Measurements from ENCODE around the gene BUD23. TPM values are rescaled to one million over a fixed set of nuclear protein-coding genes. Genes with fewer than 3 reads are reported as not detected.

BUD23 gene
- total RNA-seq, 1 donor from 2014 or later: 5.6 TPM

- Histone ChIP-seq H3K27ac (no peak overlapping the region), H3K9me3 (peaks cover 0 to 6% of the 10 kb centered on the region in 2 donors), H3K27me3 (peaks cover 8% of the 10 kb centered on the region), H3K36me3 (no peaks in the 10 kb centered on the region), H3K4me3 (no peak overlapping the region), H3K4me1 (peaks cover 0 to 4% of the 10 kb centered on the region in 2 donors)
- TF ChIP-seq CTCF (IDR thresholded peaks at IDR 0.05): no peak
- intact Hi-C loops (cut with DNase I): no loop called here
- no peak for DNase-seq (ENCODE audit: low spot score in 2 of 2)
Measured at GRCh38 chr7:73644688-73645286, 38.6 kb upstream of the BUD23 start.

GRCh38 chr7:73645643-73646174, 37.7 kb upstream of the BUD23 start:
- peaks cover 0 to 6% of the 10 kb centered on the region in 2 donors for H3K9me3 ChIP-seq
- H3K4me1 ChIP-seq: peaks cover 0 to 4% of the 10 kb centered on the region in 2 donors
- H3K36me3 ChIP-seq: no peaks in the 10 kb centered on the region
- no peak for TF ChIP-seq CTCF (IDR thresholded peaks at IDR 0.05)
- no peak for DNase-seq (ENCODE audit: low spot score in 2 of 2)
- H3K27me3 ChIP-seq: peaks cover 8% of the 10 kb centered on the region
- intact Hi-C loops (cut with DNase I): no loop called here
- H3K4me3 ChIP-seq: no peak overlapping the region
- no peak overlapping the region for H3K27ac ChIP-seq

GRCh38 chr7:73646785-73647724, 36.3 kb upstream of the BUD23 start:
- Histone ChIP-seq H3K27ac (no peak overlapping the region), H3K4me3 (no peak overlapping the region), H3K27me3 (peaks cover 8% of the 10 kb centered on the region), H3K9me3 (no peaks in the 10 kb centered on the region), H3K4me1 (peaks cover 0 to 4% of the 10 kb centered on the region in 2 donors), H3K36me3 (no peaks in the 10 kb centered on the region)
- intact Hi-C loops (cut with DNase I): no loop called here
- DNase-seq (ENCODE audit: low spot score in 2 of 2): no peak
- no peak for TF ChIP-seq CTCF (IDR thresholded peaks at IDR 0.05)

- Histone ChIP-seq H3K36me3 (no peaks in the 10 kb centered on the region), H3K4me1 (peaks cover 0 to 4% of the 10 kb centered on the region in 2 donors), H3K27me3 (peaks cover 8% of the 10 kb centered on the region), H3K4me3 (peak overlapping the region; percentile 50 to 60), H3K27ac (no peak overlapping the region), H3K9me3 (no peaks in the 10 kb centered on the region)
- peak in 1 of 3 experiments; percentile 15 for TF ChIP-seq CTCF (IDR thresholded peaks at IDR 0.05)
- intact Hi-C loops (cut with DNase I): no loop called here
- no peak for DNase-seq (ENCODE audit: low spot score in 2 of 2)
Measured at GRCh38 chr7:73647725-73648592, 35.4 kb upstream of the BUD23 start.

All from ascending aorta (tissue), 2 donors.